IMR-90 (cell line): ENCODE results near the gene WDR37. TPM values are rescaled to one million over a fixed set of nuclear protein-coding genes. Genes with fewer than 3 reads are reported as not detected.

Experiments
- ATAC-seq: fragments of 200-7000 bp; cut with Tn5 transposase; 2 replicates; pipeline ENCODE4 v1.9.1; 2020; ENCODE audit warnings: low read depth, mild to moderate bottlenecking, moderate library complexity
- BruUV-seq: library from RNA; stranded (reverse); fragments of 400-500 nt; replicated peaks from 2 replicates; lab custom pipeline; 2021; lab: Mats Ljungman, UMichigan
- CTCF ChIA-PET: fragments of 300-600 bp; formaldehyde crosslinking; extraction: SDS; loops from one replicate; lab custom pipeline; 2021; ENCODE audit warnings: antibody characterized with exemption; lab: Yijun Ruan, JAX
- POLR2A ChIA-PET: fragments of 300-600 bp; sonication (Branson Sonifier 250); formaldehyde crosslinking; loops from one replicate; lab custom pipeline; 2022; ENCODE audit warnings: antibody characterized with exemption; ENCODE audit not compliant: unreplicated experiment; lab: Charles Lee
- DNase-seq: peaks from one replicate; pipeline ENCODE4 v3.0.0; 2013
- H2AFZ ChIP-seq: replicated peaks from 2 replicates; pipeline ENCODE3; 2013; ENCODE audit warnings: low read length, mild to moderate bottlenecking; ENCODE audit not compliant: poor library complexity
- H2AK5ac ChIP-seq: 2 replicates; pipeline ENCODE4 v1.6.1; 2013; ENCODE audit warnings: low read depth, low read length, inconsistent platforms
- H2AK9ac ChIP-seq: replicated peaks from 2 replicates; pipeline ENCODE3; 2013; ENCODE audit warnings: mild to moderate bottlenecking, low read depth, low read length, moderate library complexity; ENCODE audit not compliant: poor library complexity
- H2BK120ac ChIP-seq: 2 replicates; pipeline ENCODE4 v1.6.1; 2013; ENCODE audit warnings: low read depth, low read length, inconsistent platforms
- H2BK15ac ChIP-seq: 3 replicates; pipeline ENCODE4 v1.6.1; 2013; ENCODE audit warnings: low read depth, low read length, inconsistent platforms
- H2BK20ac ChIP-seq: 2 replicates; pipeline ENCODE4 v1.6.1; 2013; ENCODE audit warnings: low read depth, mild to moderate bottlenecking, inconsistent platforms, low read length, moderate library complexity
- H2BK5ac ChIP-seq: 2 replicates; pipeline ENCODE4 v1.6.1; 2013; ENCODE audit warnings: mild to moderate bottlenecking, low read depth, low read length, inconsistent platforms; ENCODE audit not compliant: poor library complexity, severe bottlenecking
- H3K14ac ChIP-seq: replicated peaks from 2 replicates; pipeline ENCODE4 v1.6.1; 2013; ENCODE audit warnings: low read depth, low read length, inconsistent platforms
- H3K18ac ChIP-seq: 2 replicates; pipeline ENCODE4 v1.6.1; 2013; ENCODE audit warnings: low read depth, low read length, control low read depth
- H3K23ac ChIP-seq: 2 replicates; pipeline ENCODE4 v1.6.1; 2013; ENCODE audit warnings: low read depth, low read length, inconsistent platforms
- H3K27ac ChIP-seq: 2 replicates; pipeline ENCODE4 v1.5.1; 2013; ENCODE audit warnings: mild to moderate bottlenecking, control low read depth, low read length; ENCODE audit not compliant: insufficient read depth
- H3K27me3 ChIP-seq: 2 replicates; pipeline ENCODE4 v1.6.1; 2013; ENCODE audit warnings: low read length; ENCODE audit not compliant: control insufficient read depth, insufficient read depth
- H3K36me3 ChIP-seq: 2 replicates; pipeline ENCODE4 v1.6.1; 2013; ENCODE audit warnings: low read length, mixed read lengths; ENCODE audit not compliant: control insufficient read depth, insufficient read depth
- H3K4ac ChIP-seq: 2 replicates; pipeline ENCODE4 v1.6.1; 2013; ENCODE audit warnings: low read depth, low read length, inconsistent platforms
- H3K4me1 ChIP-seq: 2 replicates; pipeline ENCODE4 v1.6.1; 2013; ENCODE audit warnings: low read length, mixed read lengths; ENCODE audit not compliant: control insufficient read depth, insufficient read depth
- H3K4me2 ChIP-seq: 2 replicates; pipeline ENCODE4 v1.6.1; 2013; ENCODE audit warnings: low read depth, mild to moderate bottlenecking, control low read depth, low read length, moderate library complexity
- H3K4me3 ChIP-seq: 2 replicates; pipeline ENCODE4 v1.5.1; 2013; ENCODE audit warnings: low read depth, mild to moderate bottlenecking, control low read depth, low read length, moderate library complexity; ENCODE audit not compliant: insufficient read depth
- H3K56ac ChIP-seq: 2 replicates; pipeline ENCODE4 v1.6.1; 2013; ENCODE audit warnings: low read length, inconsistent platforms; ENCODE audit not compliant: insufficient read depth; ENCODE audit errors: extremely low read depth
- H3K79me1 ChIP-seq, 2 experiments: 2 replicates each; pipeline ENCODE4 v1.6.1; 2013; ENCODE audit warnings: low read length in 2 of 2, inconsistent platforms in 1 of 2, low read depth in 1 of 2
- H3K9ac ChIP-seq: 2 replicates; pipeline ENCODE4 v1.6.1; 2013; ENCODE audit warnings: low read depth, low read length, control low read depth
- H3K9me1 ChIP-seq: 2 replicates; pipeline ENCODE4 v1.6.1; 2013; ENCODE audit warnings: low read length, inconsistent platforms; ENCODE audit not compliant: insufficient read depth
- H3K9me3 ChIP-seq: 2 replicates; pipeline ENCODE4 v1.6.1; 2013; ENCODE audit warnings: low read length; ENCODE audit not compliant: control insufficient read depth, insufficient read depth
- H4K20me1 ChIP-seq: 2 replicates; pipeline ENCODE4 v1.6.1; 2013; ENCODE audit warnings: low read length, inconsistent platforms; ENCODE audit not compliant: insufficient read depth
- H4K5ac ChIP-seq: 2 replicates; pipeline ENCODE4 v1.6.1; 2013; ENCODE audit warnings: mild to moderate bottlenecking, low read depth, low read length, control low read depth
- H4K8ac ChIP-seq, 2 experiments: 2 replicates each; pipeline ENCODE4 v1.6.1; 2013; ENCODE audit warnings: low read depth in 2 of 2, low read length in 2 of 2, control low read depth in 1 of 2, inconsistent platforms in 1 of 2
- H4K91ac ChIP-seq: 2 replicates; pipeline ENCODE4 v1.6.1; 2013; ENCODE audit warnings: low read depth, low read length, inconsistent platforms; ENCODE audit not compliant: insufficient read depth
- BHLHE40 ChIP-seq: fragments of 150-350 bp; IDR thresholded peaks from 2 replicates; pipeline ENCODE4 v1.6.1; 2016; ENCODE audit warnings: mild to moderate bottlenecking, low read depth, low read length
- CHD1 ChIP-seq: IDR thresholded peaks from 2 replicates; pipeline ENCODE4 v1.6.1; 2012; ENCODE audit warnings: low read depth, low read length, improper control_type of control experiment
- CTCF ChIP-seq: conservative IDR thresholded peaks from 2 replicates; pipeline ENCODE4 v1.5.1; 2012; ENCODE audit warnings: mild to moderate bottlenecking, low read depth, low read length, improper control_type of control experiment
- FOS ChIP-seq: fragments of 150-350 bp; IDR thresholded peaks from 2 replicates; pipeline ENCODE4 v1.6.1; 2016; ENCODE audit warnings: low read depth, low read length
- MAFK ChIP-seq: IDR thresholded peaks from 2 replicates; pipeline ENCODE4 v1.6.1; 2012; ENCODE audit warnings: low read depth, low read length, improper control_type of control experiment
- MAZ ChIP-seq: IDR thresholded peaks from 2 replicates; pipeline ENCODE4 v1.6.1; 2012; ENCODE audit warnings: low read depth, mild to moderate bottlenecking, low read length, improper control_type of control experiment, moderate library complexity, borderline replicate concordance
- MXI1 ChIP-seq: IDR thresholded peaks from 2 replicates; pipeline ENCODE4 v1.6.1; 2012; ENCODE audit warnings: low read depth, mild to moderate bottlenecking, low read length, moderate library complexity, borderline replicate concordance
- NFE2L2 ChIP-seq: fragments of 150-350 bp; IDR thresholded peaks from 2 replicates; pipeline ENCODE4 v1.6.1; 2016; ENCODE audit warnings: low read depth, mild to moderate bottlenecking, low read length
- POLR2A ChIP-seq: IDR thresholded peaks from 2 replicates; pipeline ENCODE4 v1.6.1; 2012; ENCODE audit warnings: mild to moderate bottlenecking, low read depth, low read length
- RAD21 ChIP-seq: IDR thresholded peaks from 2 replicates; pipeline ENCODE4 v1.6.1; 2012; ENCODE audit warnings: low read length, improper control_type of control experiment
- RFX5 ChIP-seq: IDR thresholded peaks from 2 replicates; pipeline ENCODE4 v1.8.0; 2012; ENCODE audit warnings: low read depth, mild to moderate bottlenecking, low read length, moderate library complexity
- SMC3 ChIP-seq: fragments of 150-350 bp; IDR thresholded peaks from 2 replicates; pipeline ENCODE4 v1.6.1; 2016; ENCODE audit warnings: low read depth, mild to moderate bottlenecking, antibody characterized with exemption, low read length, moderate library complexity
- USF2 ChIP-seq: fragments of 150-350 bp; IDR thresholded peaks from 2 replicates; pipeline ENCODE4 v1.6.1; 2017; ENCODE audit warnings: mild to moderate bottlenecking, antibody characterized with exemption, low read length, low read depth
- WGBS, 2 experiments: methylation state at CpG; one replicate each; pipeline versions ENCODE4 v1.1.5 to v1.1.7; 2013; ENCODE audit warnings: missing lambda C conversion rate in 2 of 2; ENCODE audit not compliant: insufficient read length in 1 of 2; ENCODE audit errors: extremely low coverage in 2 of 2; 5-methylcytosine and 5-hydroxymethylcytosine counted together
- dilution Hi-C: fragments of 300-500 bp; cut with HindIII; formaldehyde crosslinking; loops from one replicate; pipeline ENCODE4 v1.14.3; 2018; ENCODE audit warnings: low sequenced_read_pairs; ENCODE audit not compliant: unreplicated experiment
- in situ Hi-C: fragments of 300-500 bp; cut with MboI; formaldehyde crosslinking; loops from 3 replicates; pipeline ENCODE4 v1.14.3; 2019; ENCODE audit warnings: low sequenced_read_pairs, inconsistent platforms, mixed read lengths
- intact Hi-C: fragments of 100-400 bp; cut with micrococcal nuclease; formaldehyde crosslinking; loops from 2 replicates; pipeline ENCODE4 v1.10.0; 2022
- polyA plus RNA-seq, 3 experiments: library from polyadenylated mRNA; depleted of rRNA; stranded (reverse); fragments of >200 nt; gene quantifications; 2 replicates each; pipeline ENCODE4 v1.2.3, GENCODE V29; 2012; ENCODE audit warnings: low replicate concordance in 1 of 3
- total RNA-seq: library from RNA; depleted of rRNA; stranded (reverse); fragments of >200 nt; gene quantifications from 2 replicates; pipeline ENCODE4 v1.2.3, GENCODE V29; 2012

WDR37 gene
- total and polyA plus RNA-seq, 2 of the 4 experiments (the other 2 are of a cell fraction) = 12.7 to 14.5 TPM

- no peak overlapping the region for H3K18ac ChIP-seq
- no peaks in the 10 kb centered on the region for H3K27me3 ChIP-seq
- intact Hi-C loops (no loop called here), dilution Hi-C loops (no loop called here), in situ Hi-C loops (no loop called here)
- H3K4me3 ChIP-seq = no peak overlapping the region
- no peak overlapping the region for H3K9ac ChIP-seq
- no peak overlapping the region for H2AK9ac ChIP-seq
- peaks cover 12 to 13% of the 10 kb centered on the region in 2 experiments; a peak in 3 of 4 replicates for H3K79me1 ChIP-seq
- H4K8ac ChIP-seq = no peak overlapping the region
- whole genome bisulfite sequencing, 2 experiments = 79 to 89% methylated on average over 3 to 8 of the region's 15 CpGs
- ATAC-seq (no peak), DNase-seq (no peak)
- H3K27ac ChIP-seq = no peak overlapping the region
- no peak for TF ChIP-seq MAFK
- TF ChIP-seq MXI1 = no peak
- no peak for TF ChIP-seq MAZ
- TF ChIP-seq FOS = no peak
- no peak for TF ChIP-seq USF2
- TF ChIP-seq CHD1 = no peak
- no peak for TF ChIP-seq SMC3
- TF ChIP-seq RAD21 = no peak
- no peak for TF ChIP-seq POLR2A
- no peak for TF ChIP-seq BHLHE40
- no peak for TF ChIP-seq CTCF
- no peak for TF ChIP-seq NFE2L2
- TF ChIP-seq RFX5 = no peak
- H3K14ac ChIP-seq = no peak overlapping the region; the same call in 1 of the 2 replicates
- H3K4me2 ChIP-seq = no peak overlapping the region
- ChIA-PET CTCF (no interaction called here), POLR2A (no interaction called here)
- H3K56ac ChIP-seq = no peak overlapping the region
- no peak overlapping the region for H2AK5ac ChIP-seq
- H3K23ac ChIP-seq = no peak overlapping the region
- no peak overlapping the region for H3K4ac ChIP-seq
- no peak overlapping the region for H2BK120ac ChIP-seq
- peaks cover 47% of the 10 kb centered on the region for H3K36me3 ChIP-seq
- peaks cover 18% of the 10 kb centered on the region; the same call in 1 of the 2 replicates for H3K9me1 ChIP-seq
- no TSS peak for BruUV-seq
- H3K4me1 ChIP-seq = no peaks in the 10 kb centered on the region; the same call in 1 of the 2 replicates
- H2AFZ ChIP-seq = no peak overlapping the region
- no peak overlapping the region for H2BK20ac ChIP-seq
- H4K91ac ChIP-seq = no peak overlapping the region
- no peak overlapping the region for H2BK5ac ChIP-seq
- H4K20me1 ChIP-seq = 0 out of 2 replicates have a peak, but pooled peaks cover 4% of the 10 kb centered on the region
- no peak overlapping the region for H2BK15ac ChIP-seq
- H4K5ac ChIP-seq = no peak overlapping the region
- no peaks in the 10 kb centered on the region for H3K9me3 ChIP-seq
These were observed 38.2 kb downstream of the WDR37 start for GRCh38 chr10:1094112-1095057.
